H9 (cell line): ENCODE data around the gene ALLC. TPM values are rescaled to one million over a fixed set of nuclear protein-coding genes. Genes with fewer than 3 reads are reported as not detected.

Experiments used
- DNase-seq: peaks from one replicate; pipeline ENCODE4 v3.0.0-alpha.2; 2017
- H2AFZ ChIP-seq: one replicate; pipeline ENCODE4 v1.6.1; 2013; ENCODE audit warnings: mild to moderate bottlenecking, low read length, control low read depth, moderate library complexity
- H2AK5ac ChIP-seq: 2 replicates; pipeline ENCODE4 v1.6.1; 2013; ENCODE audit warnings: low read length, control low read depth, mixed read lengths; ENCODE audit not compliant: insufficient read length
- H2BK120ac ChIP-seq: one replicate; pipeline ENCODE4 v1.6.1; 2013; ENCODE audit warnings: low read depth, mild to moderate bottlenecking, low read length, control low read depth, inconsistent platforms; ENCODE audit not compliant: poor library complexity, severe bottlenecking
- H2BK12ac ChIP-seq: 2 replicates; pipeline ENCODE4 v1.6.1; 2013; ENCODE audit warnings: low read length, control low read depth, mixed read lengths, low read depth; ENCODE audit not compliant: insufficient read length
- H2BK15ac ChIP-seq: 2 replicates; pipeline ENCODE4 v1.6.1; 2013; ENCODE audit warnings: low read depth, low read length, control low read depth
- H2BK20ac ChIP-seq: one replicate; pipeline ENCODE4 v1.6.1; 2013; ENCODE audit warnings: low read depth, mild to moderate bottlenecking, low read length, control low read depth, inconsistent platforms; ENCODE audit not compliant: poor library complexity, severe bottlenecking
- H2BK5ac ChIP-seq: 2 replicates; pipeline ENCODE4 v1.6.1; 2013; ENCODE audit warnings: low read length, control low read depth, mixed read lengths; ENCODE audit not compliant: insufficient read length
- H3K14ac ChIP-seq: 2 replicates; pipeline ENCODE4 v1.6.1; 2013; ENCODE audit warnings: low read length, control low read depth; ENCODE audit not compliant: insufficient read depth
- H3K18ac ChIP-seq: 2 replicates; pipeline ENCODE4 v1.6.1; 2013; ENCODE audit warnings: low read depth, mild to moderate bottlenecking, mixed read lengths, low read length, control low read depth; ENCODE audit not compliant: insufficient read length
- H3K23ac ChIP-seq: 2 replicates; pipeline ENCODE4 v1.6.1; 2013; ENCODE audit warnings: low read length, control low read depth, mixed read lengths, low read depth; ENCODE audit not compliant: insufficient read length
- H3K23me2 ChIP-seq: 2 replicates; pipeline ENCODE4 v1.6.1; 2013; ENCODE audit warnings: low read depth, mild to moderate bottlenecking, mixed read lengths, low read length, control low read depth; ENCODE audit not compliant: insufficient read length, poor library complexity, severe bottlenecking
- H3K27ac ChIP-seq: 2 replicates; pipeline ENCODE4 v1.5.1; 2013; ENCODE audit warnings: low read length, control low read depth, mixed read lengths, low read depth; ENCODE audit not compliant: insufficient read length
- H3K27me3 ChIP-seq: 2 replicates; pipeline ENCODE4 v1.6.1; 2013; ENCODE audit warnings: low read length, control low read depth, inconsistent platforms; ENCODE audit not compliant: insufficient read depth
- H3K4ac ChIP-seq: 2 replicates; pipeline ENCODE4 v1.6.1; 2013; ENCODE audit warnings: low read depth, mild to moderate bottlenecking, control low read depth, inconsistent platforms, low read length, moderate library complexity
- H3K4me1 ChIP-seq: 2 replicates; pipeline ENCODE4 v1.6.1; 2013; ENCODE audit warnings: low read length, control low read depth, inconsistent platforms; ENCODE audit not compliant: insufficient read depth
- H3K4me2 ChIP-seq: 2 replicates; pipeline ENCODE4 v1.6.1; 2013; ENCODE audit warnings: low read length, control low read depth, mixed read lengths; ENCODE audit not compliant: insufficient read length, insufficient read depth
- H3K56ac ChIP-seq: 2 replicates; pipeline ENCODE4 v1.6.1; 2013; ENCODE audit warnings: low read depth, mild to moderate bottlenecking, mixed read lengths, low read length, control low read depth; ENCODE audit not compliant: insufficient read length
- H3K79me1 ChIP-seq: 2 replicates; pipeline ENCODE4 v1.6.1; 2013; ENCODE audit warnings: low read depth, mild to moderate bottlenecking, moderate library complexity, low read length, control low read depth, inconsistent platforms; ENCODE audit not compliant: insufficient read depth, poor library complexity, severe bottlenecking
- H3K79me2 ChIP-seq: 2 replicates; pipeline ENCODE4 v1.6.1; 2013; ENCODE audit warnings: low read length, control low read depth, inconsistent platforms; ENCODE audit not compliant: insufficient read depth
- H3K9ac ChIP-seq: 2 replicates; pipeline ENCODE4 v1.6.1; 2013; ENCODE audit warnings: low read length, control low read depth, mixed read lengths; ENCODE audit not compliant: insufficient read length; ENCODE audit errors: extremely low read depth
- H3K9me3 ChIP-seq: one replicate; pipeline ENCODE4 v1.6.1; 2013; ENCODE audit warnings: low read depth, low read length, inconsistent platforms; ENCODE audit not compliant: control insufficient read depth
- H3T11ph ChIP-seq: one replicate; pipeline ENCODE4 v1.6.1; 2013; ENCODE audit warnings: mild to moderate bottlenecking, low read length, control low read depth, inconsistent platforms
- H4K20me1 ChIP-seq: one replicate; pipeline ENCODE4 v1.6.1; 2013; ENCODE audit not compliant: control insufficient read depth, insufficient read length, insufficient read depth
- H4K5ac ChIP-seq: 2 replicates; pipeline ENCODE4 v1.6.1; 2013; ENCODE audit warnings: low read depth, mild to moderate bottlenecking, mixed read lengths, low read length, control low read depth; ENCODE audit not compliant: insufficient read length
- H4K8ac ChIP-seq: replicated peaks from 2 replicates; pipeline ENCODE4 v1.6.1; 2013; ENCODE audit warnings: low read length, control low read depth, mixed read lengths, low read depth; ENCODE audit not compliant: insufficient read length
- H4K91ac ChIP-seq: 2 replicates; pipeline ENCODE4 v1.6.1; 2013; ENCODE audit warnings: low read depth, mild to moderate bottlenecking, moderate library complexity, mixed read lengths, low read length, control low read depth; ENCODE audit not compliant: insufficient read length
- H3K27ac Mint-ChIP-seq, 3 experiments: 2 replicates in 2 of 3; 3 replicates in 1 of 3; pipeline ENCODE4 v1.8.0; 2020 to 2021; ENCODE audit warnings: mixed read lengths in 3 of 3, mild to moderate bottlenecking in 1 of 3, moderate library complexity in 1 of 3
- H3K27me3 Mint-ChIP-seq: 2 replicates; pipeline ENCODE4 v1.8.0; 2021; ENCODE audit warnings: low read depth, mild to moderate bottlenecking, moderate library complexity, mixed read lengths
- H3K36me3 Mint-ChIP-seq, 3 experiments: 2 replicates in 2 of 3; 3 replicates in 1 of 3; pipeline ENCODE4 v1.8.0; 2020 to 2021; ENCODE audit warnings: low read depth in 3 of 3, mixed read lengths in 3 of 3; ENCODE audit not compliant: insufficient read depth in 1 of 3
- H3K4me1 Mint-ChIP-seq, 2 experiments: 2 replicates each; pipeline ENCODE4 v1.8.0; 2020; ENCODE audit warnings: mixed read lengths in 2 of 2
- H3K4me3 Mint-ChIP-seq, 2 experiments: 2 replicates in 1 of 2; 3 replicates in 1 of 2; pipeline ENCODE4 v1.8.0; 2020 to 2021; ENCODE audit warnings: mild to moderate bottlenecking in 2 of 2, mixed read lengths in 2 of 2, moderate library complexity in 1 of 2
- H3K9me3 Mint-ChIP-seq, 2 experiments: 2 replicates in 1 of 2; 3 replicates in 1 of 2; pipeline ENCODE4 v1.8.0; 2020; ENCODE audit warnings: mild to moderate bottlenecking in 2 of 2, mixed read lengths in 2 of 2, moderate library complexity in 1 of 2
- CTCF ChIP-seq: fragments of 200-600 bp; sonication (generic); conservative IDR thresholded peaks from 3 replicates; pipeline ENCODE4 v1.8.0; 2021; ENCODE audit warnings: antibody characterized with exemption, mild to moderate bottlenecking
- WGBS: extraction: QIAGEN DNeasy Blood & Tissue Kit; methylation state at CpG from one replicate; pipeline ENCODE4 v1.1.7; 2013; ENCODE audit warnings: missing lambda C conversion rate, low lambda C conversion rate, mixed read lengths; ENCODE audit not compliant: insufficient read length; ENCODE audit errors: extremely low coverage; 5-methylcytosine and 5-hydroxymethylcytosine counted together
- total RNA-seq: library from RNA; stranded (reverse); gene quantifications from 2 replicates; pipeline ENCODE4 v1.2.1, GENCODE V29; 2021

ALLC gene
- total RNA-seq, 1 experiment from 2014 or later: not detected

- Histone ChIP-seq H3K23ac (no peak overlapping the region), H3K27me3 (no peaks in the 10 kb centered on the region), H2BK5ac (no peak overlapping the region), H2BK120ac (no peak overlapping the region), H4K8ac (no peak overlapping the region), H3K4me1 (no peaks in the 10 kb centered on the region), H2BK12ac (no peak overlapping the region), H4K20me1 (no peaks in the 10 kb centered on the region), H2BK20ac (no peak overlapping the region), H3K4me2 (no peak overlapping the region), H3K27ac (no peak overlapping the region), H2BK15ac (no peak overlapping the region), H3K14ac (no peak overlapping the region), H4K91ac (no peak overlapping the region), H3K79me2 (no peaks in the 10 kb centered on the region), H3K56ac (no peak overlapping the region), H3K4ac (no peak overlapping the region), H3K9ac (no peak overlapping the region), H2AFZ (no peak overlapping the region), H3K18ac (no peak overlapping the region), H3K79me1 (no peaks in the 10 kb centered on the region), H3T11ph (no peak overlapping the region), H2AK5ac (no peak overlapping the region), H3K23me2 (no peaks in the 10 kb centered on the region), H4K5ac (no peak overlapping the region), H3K9me3 (no peaks in the 10 kb centered on the region)
- no peak overlapping the region for H3K27ac Mint-ChIP-seq
- no peaks in the 10 kb centered on the region; a peak in 1 of 4 replicates for H3K4me1 Mint-ChIP-seq
- H3K4me3 Mint-ChIP-seq: no peak overlapping the region
- peak; percentile 65 for TF ChIP-seq CTCF
- no CpG with 5 or more reads among the region's 3 CpGs for WGBS
- no peaks in the 10 kb centered on the region for H3K9me3 Mint-ChIP-seq
- H3K27me3 Mint-ChIP-seq: peaks cover 9% of the 10 kb centered on the region
- peak; percentile 50 for DNase-seq
- H3K36me3 Mint-ChIP-seq: no peaks in the 10 kb centered on the region; a peak in 1 of 7 replicates
These were observed 80.5 kb downstream of the ALLC start for GRCh38 chr2:3738454-3738853.
